GM19238 (cell line): ENCODE data around the gene FCHO2.

Experiments used
- DNase-seq: peaks from one replicate; pipeline ENCODE4 v3.0.0; 2011; ENCODE audit warnings: low spot score; ENCODE audit not compliant: insufficient read length

The FCHO2 gene

GRCh38 chr5:73030531-73030930 lies 74.7 kb downstream of the FCHO2 start:
- DNase-seq, result no peak

GRCh38 chr5:73030995-73031394 lies 75.2 kb downstream of the FCHO2 start:
- no peak for DNase-seq

- DNase-seq, result no peak
Measured at GRCh38 chr5:73031839-73032238, 76.0 kb downstream of the FCHO2 start.

- no peak for DNase-seq
Measured at GRCh38 chr5:73032635-73033034, 76.8 kb downstream of the FCHO2 start.

- DNase-seq, result no peak
Measured at GRCh38 chr5:73037545-73037944, 81.7 kb downstream of the FCHO2 start.

GRCh38 chr5:73039082-73039481 lies 83.2 kb downstream of the FCHO2 start:
- DNase-seq, result no peak

GRCh38 chr5:73042993-73043392 lies 87.2 kb downstream of the FCHO2 start:
- no peak for DNase-seq

GRCh38 chr5:73044546-73044945 lies 88.7 kb downstream of the FCHO2 start:
- DNase-seq, result no peak

GRCh38 chr5:73045623-73046022 lies 89.8 kb downstream of the FCHO2 start:
- DNase-seq, result no peak

- no peak for DNase-seq
Measured at GRCh38 chr5:73061593-73061992, 105.8 kb downstream of the FCHO2 start.

- no peak for DNase-seq
Measured at GRCh38 chr5:73066466-73066865, 110.6 kb downstream of the FCHO2 start.

GRCh38 chr5:73067213-73067612 lies 111.4 kb downstream of the FCHO2 start:
- no peak for DNase-seq

GRCh38 chr5:73081093-73081492 lies 125.3 kb downstream of the FCHO2 start:
- no peak for DNase-seq

GRCh38 chr5:73088026-73088425 lies 132.2 kb downstream of the FCHO2 start:
- no peak for DNase-seq

- no peak for DNase-seq
Measured at GRCh38 chr5:73093943-73094342, 138.1 kb downstream of the FCHO2 start.

- DNase-seq, result no peak
Measured at GRCh38 chr5:73094415-73094814, 138.6 kb downstream of the FCHO2 start.

GRCh38 chr5:73095564-73096238 lies 139.9 kb downstream of the FCHO2 start:
- DNase-seq, result no peak

- DNase-seq, result no peak
Measured at GRCh38 chr5:73096239-73096575, 140.4 kb downstream of the FCHO2 start.

- DNase-seq, result no peak
Measured at GRCh38 chr5:73097740-73098139, 141.9 kb downstream of the FCHO2 start.

- no peak for DNase-seq
Measured at GRCh38 chr5:73100109-73100508, 144.3 kb downstream of the FCHO2 start.

GRCh38 chr5:73103870-73104299 lies 148.0 kb downstream of the FCHO2 start:
- DNase-seq, result no peak

GRCh38 chr5:73104326-73104725 lies 148.5 kb downstream of the FCHO2 start:
- no peak for DNase-seq

- DNase-seq, result no peak
Measured at GRCh38 chr5:73106335-73106734, 150.5 kb downstream of the FCHO2 start.

- DNase-seq, result no peak
Measured at GRCh38 chr5:73110190-73110589, 154.3 kb downstream of the FCHO2 start.
